ENCODE measurements around the gene DSCAML1. TPM values are rescaled to one million over a fixed set of nuclear protein-coding genes. Genes with fewer than 3 reads are reported as not detected.

Gene DSCAML1
- total RNA-seq, 1 experiment from 2014 or later: not detected

DNA sequence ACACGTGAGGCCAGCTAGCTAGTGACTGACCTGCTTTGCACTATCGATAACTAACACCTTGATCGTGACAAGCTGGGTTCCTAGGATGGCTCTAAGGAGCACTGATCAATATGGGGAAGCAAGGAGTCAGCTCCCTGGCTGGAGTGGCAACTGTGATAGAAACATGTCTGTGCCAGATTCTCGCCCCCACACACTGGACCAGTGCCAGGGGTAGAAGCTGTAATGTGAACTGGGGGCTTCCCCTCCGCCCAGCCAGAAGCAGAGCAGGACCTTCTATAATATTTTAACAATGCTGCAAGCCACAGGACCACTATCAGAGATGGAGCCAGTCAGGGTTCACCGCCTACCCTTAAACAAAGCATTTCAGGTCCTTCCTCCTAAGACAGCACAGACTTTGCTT lies 96.5 kb downstream of the DSCAML1 start:
- no peak for DNase-seq (ENCODE audit: low read depth, low spot score)
- in situ Hi-C loops (cut with HindIII; ENCODE audit: low pct_unique_long_range_greater_than_20kb, low sequenced_read_pairs): no loop called here

DNA sequence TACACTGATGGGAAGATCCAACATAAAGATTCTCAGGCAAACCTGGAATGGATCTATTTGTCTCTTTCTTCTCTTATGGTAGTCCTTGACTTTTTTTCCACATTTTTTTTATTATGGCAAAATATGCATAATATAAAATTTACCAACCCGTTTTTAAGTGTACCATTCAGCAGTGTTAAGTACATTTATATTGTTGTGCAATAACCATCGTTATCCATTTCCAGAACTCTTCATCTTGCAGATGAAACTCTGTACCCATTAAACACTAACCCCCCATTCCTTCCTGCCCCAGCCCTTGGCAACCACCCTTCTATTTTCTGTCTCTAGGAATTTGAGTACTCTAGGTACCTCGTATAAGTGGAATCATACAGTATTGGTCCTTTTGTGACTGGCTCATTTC lies 99.7 kb downstream of the DSCAML1 start:
- in situ Hi-C loops (cut with HindIII; ENCODE audit: low pct_unique_long_range_greater_than_20kb, low sequenced_read_pairs): no loop called here

DNA sequence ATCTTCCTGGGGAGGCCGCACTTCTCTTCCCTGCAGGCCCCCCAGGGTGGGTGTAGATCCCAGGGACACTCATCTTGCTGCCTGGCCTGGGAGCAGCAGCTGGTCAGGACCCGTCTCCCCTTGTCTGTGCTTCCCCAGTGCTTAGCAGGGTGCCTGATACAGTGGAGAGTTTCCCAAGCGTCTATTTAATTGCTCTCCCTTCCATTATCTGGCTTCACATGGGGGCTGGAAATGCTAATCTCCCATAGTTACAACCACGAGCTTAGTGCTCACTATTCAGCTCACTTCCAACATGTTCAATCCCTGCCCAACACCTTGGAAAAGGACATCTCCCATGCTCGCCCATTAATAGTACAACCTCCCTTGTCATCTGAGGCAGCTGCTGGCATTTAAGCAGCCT lies 100.5 kb downstream of the DSCAML1 start:
- DNase-seq (ENCODE audit: low read depth, low spot score): no peak
- in situ Hi-C loops (cut with HindIII; ENCODE audit: low pct_unique_long_range_greater_than_20kb, low sequenced_read_pairs): no loop called here

More for the DNA sequence above, 99.7 kb downstream of the DSCAML1 start:
- no peak for DNase-seq (ENCODE audit: low read depth, low spot score)

DNA sequence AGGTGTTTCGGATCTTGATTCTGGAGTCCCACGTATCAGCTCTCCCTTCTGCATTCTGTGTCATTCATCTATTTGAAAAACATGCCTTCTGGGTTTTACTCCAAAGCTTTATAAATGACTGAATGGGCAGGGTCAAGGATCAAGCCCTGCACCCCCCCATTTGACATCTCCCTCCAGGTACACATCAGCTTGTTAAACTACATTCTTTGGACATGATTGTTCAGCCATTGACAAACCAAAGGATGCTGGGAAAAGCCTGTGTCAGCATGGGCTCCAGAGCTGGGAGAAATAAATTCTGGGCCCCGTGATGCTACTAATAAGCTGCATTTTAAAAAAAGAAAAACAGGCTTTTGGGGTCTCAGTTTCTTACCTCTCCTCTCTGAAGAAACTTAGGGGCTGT lies 103.7 kb downstream of the DSCAML1 start:
- in situ Hi-C loops (cut with HindIII; ENCODE audit: low pct_unique_long_range_greater_than_20kb, low sequenced_read_pairs): no loop called here
- DNase-seq (ENCODE audit: low read depth, low spot score): no peak

DNA sequence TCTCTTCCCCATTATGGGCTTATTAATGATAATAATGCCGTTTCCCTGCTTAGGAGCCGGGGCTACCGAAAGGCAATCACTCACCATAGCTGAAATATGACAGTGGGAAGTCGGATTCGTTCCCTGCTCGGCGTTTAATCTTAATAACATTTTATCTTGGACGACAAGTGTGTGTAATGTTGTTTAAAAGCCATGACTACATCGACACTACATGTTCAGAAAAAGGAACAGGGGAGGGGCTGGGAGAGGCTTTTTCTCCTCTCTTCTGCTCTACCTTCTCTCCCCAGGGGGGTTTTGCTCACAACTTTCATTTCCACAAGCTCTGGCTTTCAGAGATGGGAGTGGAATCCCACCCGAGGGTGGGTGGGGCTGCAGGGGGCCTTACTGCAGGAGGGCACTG lies 105.5 kb downstream of the DSCAML1 start:
- no peak for DNase-seq (ENCODE audit: low read depth, low spot score)

DNA sequence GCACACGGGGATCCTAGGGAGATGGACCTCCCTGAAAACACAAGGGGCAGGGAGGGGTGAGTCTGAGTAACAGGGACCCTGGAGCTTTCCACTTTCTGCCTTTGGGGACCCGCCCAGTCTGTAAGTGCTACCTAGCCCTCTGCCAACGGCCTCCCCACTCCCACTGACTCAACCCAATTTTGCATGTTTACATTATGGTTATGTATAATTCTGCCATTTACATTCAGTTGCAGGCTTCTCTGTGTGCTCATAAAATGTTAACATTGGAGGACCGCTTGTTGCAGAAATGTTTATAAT lies 105.8 kb downstream of the DSCAML1 start:
- in situ Hi-C loops (cut with HindIII; ENCODE audit: low pct_unique_long_range_greater_than_20kb, low sequenced_read_pairs): no loop called here
- DNase-seq (ENCODE audit: low read depth, low spot score): no peak

More for the DNA sequence above, 105.5 kb downstream of the DSCAML1 start:
- in situ Hi-C loops (cut with HindIII; ENCODE audit: low pct_unique_long_range_greater_than_20kb, low sequenced_read_pairs): no loop called here

DNA sequence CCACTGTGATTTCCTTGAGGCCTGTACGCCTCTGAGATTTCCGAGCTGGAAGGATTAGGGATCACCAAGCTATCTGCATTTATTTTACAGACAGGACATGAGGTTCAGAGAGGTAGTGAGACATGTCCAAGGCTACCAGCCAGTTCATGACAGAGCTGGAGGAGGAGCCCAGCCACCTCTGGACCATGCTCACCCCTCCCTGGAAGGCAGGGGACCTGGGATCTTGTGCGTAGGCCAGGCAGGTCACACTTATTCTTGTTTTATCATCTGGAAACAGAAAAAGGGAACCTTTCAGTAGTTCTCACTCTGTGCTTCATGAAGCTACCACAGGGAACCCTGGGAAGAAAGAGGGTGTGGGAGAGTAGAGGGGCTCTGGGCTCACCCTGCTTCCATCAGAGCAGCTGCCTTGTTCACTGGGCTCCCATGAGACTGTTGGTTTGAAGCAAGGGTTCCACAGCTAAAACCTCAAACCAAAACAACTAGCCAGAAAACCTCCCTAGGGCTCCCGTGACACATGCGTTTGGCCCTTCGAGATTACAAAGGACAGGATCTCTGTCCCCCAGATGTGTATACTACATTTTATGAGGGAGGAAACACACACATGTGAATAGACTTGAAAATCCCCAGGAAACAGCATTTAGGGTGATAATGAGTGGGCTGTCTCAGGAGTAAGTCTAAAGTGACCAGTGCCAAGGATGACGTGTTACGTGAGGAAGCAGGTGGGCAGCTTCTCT lies 106.4 kb downstream of the DSCAML1 start:
- in situ Hi-C loops (cut with HindIII; ENCODE audit: low pct_unique_long_range_greater_than_20kb, low sequenced_read_pairs): no loop called here
- no peak for DNase-seq (ENCODE audit: low read depth, low spot score)

DNA sequence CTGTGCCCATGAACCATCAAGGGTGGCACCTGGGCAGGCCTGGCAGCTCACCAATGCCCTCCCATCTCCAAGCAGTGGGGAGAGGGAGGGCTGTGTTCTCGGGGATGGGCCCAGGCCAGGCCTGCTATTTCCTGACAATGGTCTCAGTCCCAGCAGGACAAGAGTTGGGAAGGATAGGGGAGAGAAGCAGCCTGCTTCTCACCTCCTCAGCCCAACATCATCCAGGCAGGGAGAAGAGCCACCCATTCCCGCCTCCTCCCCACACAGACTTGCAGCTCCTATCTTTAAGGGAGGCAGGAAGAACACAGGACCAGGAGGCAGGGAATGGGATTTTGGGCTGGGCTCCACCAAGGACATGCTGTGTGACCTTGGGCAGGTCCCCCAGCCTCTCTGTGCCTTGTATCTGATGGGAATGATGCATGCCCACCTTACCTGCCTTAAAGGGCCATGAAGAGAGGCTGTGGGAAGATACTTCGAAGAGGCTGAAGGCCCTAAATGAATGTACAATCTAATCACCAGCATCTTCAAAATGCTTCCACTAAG lies 108.7 kb downstream of the DSCAML1 start:
- in situ Hi-C loops (cut with HindIII; ENCODE audit: low pct_unique_long_range_greater_than_20kb, low sequenced_read_pairs): no loop called here
- DNase-seq (ENCODE audit: low read depth, low spot score): no peak

DNA sequence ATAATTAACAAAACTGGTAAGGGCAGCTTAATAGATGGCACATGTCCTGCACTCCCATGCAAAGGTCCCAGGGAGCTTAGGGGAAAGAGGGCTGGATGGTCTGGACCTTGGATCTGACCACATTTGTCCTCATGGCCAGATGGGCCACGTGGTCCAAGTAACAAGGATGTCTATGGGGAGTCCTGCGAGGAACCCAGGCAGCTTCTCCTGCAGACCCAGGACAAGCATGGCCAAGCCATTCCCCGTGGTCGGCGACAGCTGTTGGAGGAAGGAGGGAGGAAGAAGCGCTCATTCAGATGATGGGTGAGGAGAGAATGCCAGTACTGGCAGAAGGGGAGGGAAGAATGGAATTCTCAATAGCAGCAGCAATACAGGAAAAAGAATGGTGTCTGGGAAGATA lies 109.2 kb downstream of the DSCAML1 start:
- no peak for DNase-seq (ENCODE audit: low read depth, low spot score)
- in situ Hi-C loops (cut with HindIII; ENCODE audit: low pct_unique_long_range_greater_than_20kb, low sequenced_read_pairs): no loop called here

DNA sequence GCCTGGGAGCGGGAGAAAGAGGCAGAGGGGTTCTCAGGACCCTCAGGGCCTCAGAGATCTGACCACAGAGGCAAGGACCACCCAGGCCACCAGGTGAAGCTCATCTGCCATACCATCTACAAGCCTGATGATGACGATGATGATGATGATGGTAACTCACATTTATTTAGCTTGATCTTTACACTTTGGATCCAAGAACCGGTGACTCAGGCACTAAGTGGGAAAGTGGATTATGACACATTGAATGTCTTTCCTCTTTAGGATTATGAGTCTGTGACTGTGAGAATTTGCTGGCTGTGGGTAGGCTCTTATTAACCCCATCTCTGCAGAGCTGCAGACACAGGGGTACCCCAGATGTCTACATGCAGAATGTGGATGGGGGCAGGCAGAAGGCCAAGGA lies 110.3 kb downstream of the DSCAML1 start:
- in situ Hi-C loops (cut with HindIII; ENCODE audit: low pct_unique_long_range_greater_than_20kb, low sequenced_read_pairs): no loop called here

DNA sequence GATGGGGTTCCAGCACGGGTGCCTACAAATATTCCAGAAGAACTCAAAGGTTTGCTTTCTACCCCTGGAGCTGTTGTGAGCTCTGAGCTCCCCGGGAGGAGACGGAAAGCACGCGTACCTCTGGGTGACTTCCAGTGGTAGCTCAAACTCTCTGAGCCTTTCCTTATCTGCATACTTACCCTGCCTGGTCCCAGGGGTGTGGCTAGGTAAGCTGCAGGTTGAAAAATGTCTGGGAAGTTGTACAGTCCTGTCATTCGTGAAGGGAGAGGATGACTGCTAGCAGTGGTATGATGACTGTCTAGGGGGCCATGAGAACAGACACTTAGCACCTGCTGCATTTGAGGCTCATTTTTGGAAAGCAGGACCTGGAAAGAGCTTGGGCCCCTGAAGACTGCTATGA lies 111.5 kb downstream of the DSCAML1 start:
- no peak for DNase-seq (ENCODE audit: low read depth, low spot score)
- in situ Hi-C loops (cut with HindIII; ENCODE audit: low pct_unique_long_range_greater_than_20kb, low sequenced_read_pairs): no loop called here

More for the DNA sequence above, 110.3 kb downstream of the DSCAML1 start:
- no peak for DNase-seq (ENCODE audit: low read depth, low spot score)

DNA sequence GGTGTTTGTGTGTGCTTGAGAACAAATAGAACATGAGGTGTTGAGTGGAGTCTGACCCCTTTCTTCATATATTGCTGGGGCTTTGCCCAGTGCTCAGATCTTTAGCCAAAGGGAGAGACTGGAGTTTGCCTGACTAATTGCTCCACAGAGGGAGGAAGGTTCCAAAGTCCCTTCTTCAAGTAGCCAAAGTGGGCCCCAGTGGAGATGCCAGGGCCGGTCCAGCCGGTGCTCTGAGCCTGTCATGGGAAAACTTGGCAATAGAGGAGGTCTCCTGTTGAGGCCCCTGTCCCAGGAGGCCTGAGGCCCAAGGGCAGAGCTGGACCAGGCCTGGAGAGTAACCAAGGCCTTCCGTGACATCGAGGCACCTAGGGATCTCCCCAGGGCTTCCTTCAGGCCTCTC lies 112.3 kb downstream of the DSCAML1 start:
- in situ Hi-C loops (cut with HindIII; ENCODE audit: low pct_unique_long_range_greater_than_20kb, low sequenced_read_pairs): no loop called here
- DNase-seq (ENCODE audit: low read depth, low spot score): no peak

DNA sequence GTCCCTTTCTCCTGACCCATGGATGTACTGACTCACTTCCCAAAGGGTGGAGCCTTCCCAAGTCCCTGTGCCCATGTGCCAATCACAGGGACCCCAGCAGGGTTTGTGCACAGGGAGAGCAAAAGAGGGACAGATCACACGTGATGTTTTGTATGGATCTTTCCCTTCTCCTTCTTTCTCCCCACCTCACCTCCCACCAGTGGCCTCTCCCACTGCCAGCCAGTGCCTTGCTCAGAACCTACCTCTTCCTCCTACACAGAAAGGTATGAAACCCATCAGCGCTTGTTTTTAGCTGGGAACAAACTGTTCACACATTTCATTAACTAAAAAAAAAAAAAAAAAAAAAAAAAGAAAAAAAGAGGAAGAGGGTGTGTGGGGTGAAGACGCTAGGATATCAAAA lies 112.9 kb downstream of the DSCAML1 start:
- DNase-seq (ENCODE audit: low read depth, low spot score): no peak
- in situ Hi-C loops (cut with HindIII; ENCODE audit: low pct_unique_long_range_greater_than_20kb, low sequenced_read_pairs): no loop called here

DNA sequence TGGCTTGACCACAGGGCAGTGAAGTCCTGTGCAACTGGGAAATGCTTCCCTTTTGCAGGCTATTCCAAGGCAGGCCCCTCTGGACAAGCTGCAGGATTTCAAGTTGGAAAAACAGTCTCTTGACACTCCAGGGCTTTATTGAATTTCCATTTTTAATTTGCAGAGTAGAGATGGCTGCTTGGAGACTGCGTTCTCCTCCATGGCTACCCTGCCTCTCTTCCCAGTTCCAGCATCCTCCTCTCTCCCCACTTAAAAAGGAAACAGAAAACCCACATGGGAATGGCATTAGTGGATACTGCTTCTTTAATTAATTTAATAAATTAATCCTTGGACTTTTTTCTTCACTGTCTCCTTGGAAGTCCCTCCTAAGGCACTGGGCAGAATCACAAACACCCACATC lies 115.6 kb downstream of the DSCAML1 start:
- in situ Hi-C loops (cut with HindIII; ENCODE audit: low pct_unique_long_range_greater_than_20kb, low sequenced_read_pairs): no loop called here
- no peak for DNase-seq (ENCODE audit: low read depth, low spot score)

DNA sequence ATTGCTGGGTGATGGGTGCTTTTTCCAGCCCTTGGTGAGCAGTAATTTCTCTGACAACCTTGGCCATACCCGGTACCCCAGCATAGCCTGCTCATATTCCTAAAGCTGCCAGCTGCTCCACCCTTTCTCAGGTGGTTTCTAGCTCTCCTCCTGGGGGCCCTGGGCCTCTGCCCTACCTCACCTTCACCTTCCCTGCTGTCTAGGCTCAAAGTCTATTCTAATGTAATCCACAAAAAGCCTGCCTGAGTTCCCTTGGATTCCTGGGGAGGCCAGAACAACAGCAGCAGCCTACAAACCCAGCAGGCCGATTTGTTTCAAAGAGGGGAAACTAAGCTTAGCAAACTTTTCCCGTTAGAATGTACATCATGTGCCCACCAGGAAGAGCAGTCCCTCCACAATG lies 117.6 kb downstream of the DSCAML1 start:
- in situ Hi-C loops (cut with HindIII; ENCODE audit: low pct_unique_long_range_greater_than_20kb, low sequenced_read_pairs): no loop called here
- no peak for DNase-seq (ENCODE audit: low read depth, low spot score)

DNA sequence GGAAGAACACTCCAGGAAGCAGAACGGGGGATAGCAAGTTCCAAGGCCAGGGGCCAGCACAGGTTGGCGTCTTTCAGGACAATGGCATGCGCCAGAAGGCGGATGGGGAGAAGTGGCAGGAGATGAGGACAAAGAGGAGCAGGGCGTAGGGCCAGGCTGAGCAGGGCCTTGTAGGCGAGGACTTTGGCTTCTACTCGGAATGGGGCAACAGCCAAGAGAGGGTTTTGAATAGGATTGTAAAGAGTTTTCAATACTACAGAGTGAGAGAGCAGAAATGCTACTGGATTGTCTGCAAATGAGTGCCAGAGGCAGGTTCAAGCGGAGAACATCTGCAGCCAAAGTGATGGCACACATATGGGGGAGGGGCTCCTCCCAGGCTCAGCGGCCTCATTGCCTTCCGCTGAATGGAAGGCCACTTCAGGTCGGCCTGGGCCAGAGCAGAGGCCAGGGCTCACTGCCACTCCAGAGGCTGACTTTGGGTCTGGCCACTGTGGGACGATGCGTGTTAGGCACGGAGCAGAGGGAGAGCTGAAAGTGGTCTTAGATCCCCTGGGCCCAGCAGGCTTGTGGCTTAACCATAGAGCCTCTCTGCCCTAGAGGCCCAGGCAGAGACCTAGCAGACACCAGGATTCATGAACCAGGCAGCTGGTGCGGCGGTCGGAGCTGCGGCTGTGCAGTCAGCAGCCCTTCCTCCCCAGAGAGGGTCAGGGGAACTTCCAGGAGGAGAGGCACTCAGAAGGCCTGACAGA lies 118.2 kb downstream of the DSCAML1 start:
- DNase-seq (ENCODE audit: low read depth, low spot score): no peak
- in situ Hi-C loops (cut with HindIII; ENCODE audit: low pct_unique_long_range_greater_than_20kb, low sequenced_read_pairs): no loop called here

DNA sequence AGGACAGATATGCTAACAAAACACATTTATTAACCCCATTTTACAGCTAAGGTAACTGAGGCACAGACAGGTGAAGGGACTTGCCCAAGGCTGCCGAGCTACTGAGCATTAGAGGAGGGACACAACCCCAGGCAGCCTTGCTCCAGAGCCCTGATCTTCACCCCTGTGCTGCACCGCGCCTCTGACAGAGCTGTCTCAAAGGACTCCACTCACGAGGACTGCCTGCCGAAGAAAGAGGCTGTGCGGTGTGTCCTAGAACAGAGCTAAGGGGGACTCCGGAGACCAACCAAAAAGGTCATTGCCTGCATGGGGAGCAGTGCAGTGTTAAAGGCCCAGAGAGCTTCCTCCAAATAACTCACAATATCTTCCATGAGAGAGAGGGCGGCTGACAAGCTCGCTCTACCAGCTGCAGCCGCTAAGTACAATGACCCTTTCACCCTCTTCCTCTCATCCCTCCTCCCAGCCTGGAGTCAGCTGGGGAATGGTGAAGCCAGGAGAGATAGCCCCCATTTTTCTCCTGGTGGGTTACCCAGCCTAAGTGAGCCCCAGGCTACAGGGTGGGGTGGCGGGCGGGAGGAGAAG lies 119.2 kb downstream of the DSCAML1 start:
- no peak for DNase-seq (ENCODE audit: low read depth, low spot score)
- in situ Hi-C loops (cut with HindIII; ENCODE audit: low pct_unique_long_range_greater_than_20kb, low sequenced_read_pairs): no loop called here

DNA sequence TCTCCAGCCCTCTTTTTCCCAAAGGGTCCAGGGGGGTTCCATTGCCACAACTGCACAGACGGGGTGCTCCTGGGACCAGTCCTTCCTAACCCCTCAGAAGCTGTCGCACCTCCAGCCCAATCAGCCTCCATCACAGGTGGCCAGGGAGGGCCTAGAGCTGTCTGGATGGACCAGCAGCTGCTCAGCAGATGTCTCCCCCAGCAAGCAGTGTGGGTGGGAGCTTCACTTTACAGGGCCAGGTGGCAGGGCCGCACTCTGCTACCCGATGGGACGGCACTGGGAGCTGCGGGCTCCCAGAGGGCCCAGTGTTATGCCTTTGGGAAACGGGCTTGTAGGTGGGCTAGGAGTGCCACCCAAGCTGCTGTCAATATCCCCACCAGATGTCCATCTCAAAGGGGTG lies 120.5 kb downstream of the DSCAML1 start:
- no peak for DNase-seq (ENCODE audit: low read depth, low spot score)
- in situ Hi-C loops (cut with HindIII; ENCODE audit: low pct_unique_long_range_greater_than_20kb, low sequenced_read_pairs): no loop called here

DNA sequence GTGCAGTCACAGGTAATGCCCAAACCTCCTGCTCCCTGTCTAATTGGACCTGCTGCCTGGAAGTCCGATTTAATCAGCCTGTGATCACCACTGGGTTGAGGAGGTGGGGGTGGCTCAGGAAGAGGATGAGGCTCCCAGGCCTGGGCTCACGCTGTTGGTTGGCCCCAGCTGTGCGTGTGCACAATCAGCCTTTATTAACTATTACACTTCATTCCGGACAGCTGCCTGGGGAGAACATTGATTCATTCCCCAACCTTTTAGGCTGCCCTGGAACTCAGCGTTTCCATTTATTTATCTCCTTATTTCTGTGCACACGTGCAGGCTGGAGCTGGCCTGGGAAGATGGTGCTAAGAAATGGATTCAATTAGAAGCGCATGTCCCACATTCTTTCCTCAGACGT lies 123.4 kb downstream of the DSCAML1 start:
- in situ Hi-C loops (cut with HindIII; ENCODE audit: low pct_unique_long_range_greater_than_20kb, low sequenced_read_pairs): no loop called here
- DNase-seq (ENCODE audit: low read depth, low spot score): no peak
